Naive thymus-derived CD4-positive, alpha-beta T cell (primary cell): Measurements from ENCODE around the gene ETFRF1. TPM values are rescaled to one million over a fixed set of nuclear protein-coding genes. Genes with fewer than 3 reads are reported as not detected.

Experiments
- ATAC-seq: fragments of 150-1000 bp; cut with Tn5 transposase; 2 replicates; pipeline ENCODE4 v1.10.0; 2021; ENCODE audit warnings: mild to moderate bottlenecking, moderate library complexity
- CTCF ChIA-PET: fragments of 350-600 bp; sonication (Branson Sonifier 250); formaldehyde crosslinking; loops from one replicate; lab custom pipeline; 2021; ENCODE audit warnings: antibody characterized with exemption; lab: Charles Lee
- POLR2A ChIA-PET: fragments of 350-600 bp; sonication (Branson Sonifier 250); formaldehyde crosslinking; loops from one replicate; lab custom pipeline; 2021; ENCODE audit warnings: antibody characterized with exemption, inconsistent platforms; lab: Charles Lee
- DNase-seq, 9 donors: peaks; one replicate each; pipeline versions ENCODE4 v3.0.0 to v3.0.0-alpha.2; 2020 to 2022; ENCODE audit warnings: mixed read lengths in 1 of 9
- H3K27ac ChIP-seq: one replicate; pipeline ENCODE4 v1.7.0; 2013; ENCODE audit warnings: mild to moderate bottlenecking, low read depth, low read length, moderate library complexity
- H3K27me3 ChIP-seq, 2 donors: one replicate each; pipeline ENCODE4 v1.7.0; 2013; ENCODE audit warnings: low read length in 2 of 2, mild to moderate bottlenecking in 2 of 2, moderate library complexity in 2 of 2; ENCODE audit not compliant: control insufficient read depth in 2 of 2, insufficient read depth in 2 of 2
- H3K36me3 ChIP-seq, 3 experiments: 1 replicate in 2 of 3; 2 replicates in 1 of 3; pipeline ENCODE4 v1.7.0; 2013; ENCODE audit warnings: low read length in 3 of 3, mild to moderate bottlenecking in 3 of 3, moderate library complexity in 1 of 3; ENCODE audit not compliant: insufficient read depth in 3 of 3, control insufficient read depth in 2 of 3
- H3K4me1 ChIP-seq, 2 donors: one replicate each; pipeline ENCODE4 v1.7.0; 2013; ENCODE audit warnings: low read length in 2 of 2, mild to moderate bottlenecking in 2 of 2, moderate library complexity in 1 of 2; ENCODE audit not compliant: control insufficient read depth in 2 of 2, insufficient read depth in 2 of 2
- H3K4me3 ChIP-seq: 2 replicates; pipeline ENCODE4 v1.7.0; 2013; ENCODE audit warnings: mild to moderate bottlenecking, low read length
- H3K9me3 ChIP-seq, 3 experiments: 1 replicate in 2 of 3; 2 replicates in 1 of 3; pipeline ENCODE4 v1.7.0; 2013; ENCODE audit warnings: low read length in 3 of 3; ENCODE audit not compliant: control insufficient read depth in 2 of 3
- H3K27ac Mint-ChIP-seq, 9 donors: one replicate each; pipeline ENCODE4 v1.8.0; 2020 to 2022; ENCODE audit warnings: mixed read lengths in 9 of 9, mild to moderate bottlenecking in 8 of 9, moderate library complexity in 5 of 9, inconsistent platforms in 2 of 9
- H3K27me3 Mint-ChIP-seq, 5 donors: one replicate each; pipeline ENCODE4 v1.8.0; 2021 to 2022; ENCODE audit warnings: mixed read lengths in 5 of 5, mild to moderate bottlenecking in 1 of 5
- H3K36me3 Mint-ChIP-seq, 5 donors: one replicate each; pipeline ENCODE4 v1.8.0; 2020 to 2022; ENCODE audit warnings: mixed read lengths in 5 of 5, mild to moderate bottlenecking in 3 of 5, inconsistent platforms in 1 of 5
- H3K4me1 Mint-ChIP-seq, 7 donors: one replicate each; pipeline ENCODE4 v1.8.0; 2020 to 2022; ENCODE audit warnings: mixed read lengths in 7 of 7, mild to moderate bottlenecking in 3 of 7, inconsistent platforms in 1 of 7
- H3K4me3 Mint-ChIP-seq, 10 donors: one replicate each; pipeline ENCODE4 v1.8.0; 2020 to 2022; ENCODE audit warnings: mild to moderate bottlenecking in 10 of 10, mixed read lengths in 10 of 10, moderate library complexity in 6 of 10, inconsistent platforms in 2 of 10
- H3K9me3 Mint-ChIP-seq, 11 donors: one replicate each; pipeline ENCODE4 v1.8.0; 2020 to 2022; ENCODE audit warnings: mixed read lengths in 11 of 11, mild to moderate bottlenecking in 4 of 11, inconsistent platforms in 1 of 11, moderate library complexity in 1 of 11
- intact Hi-C, 2 donors: fragments of 100-400 bp; cut with micrococcal nuclease; formaldehyde crosslinking; loops; one replicate each; pipeline ENCODE4 v1.15.1; 2023
- polyA plus RNA-seq, 2 donors: library from polyadenylated mRNA; unstranded; fragments of 300-500 nt; fragmentation: Illumina TruSeq; gene quantifications; one replicate each; pipeline ENCODE4 v1.2.3, GENCODE V29; 2021
- total RNA-seq, 6 experiments: library from RNA in 5 of 6; stranded (reverse) in 5 of 6; gene quantifications; 1 replicate in 5 of 6; 2 replicates in 1 of 6; pipeline ENCODE4 v1.2.3 and lab custom pipeline; 2021 to 2026

ETFRF1 gene
- total and polyA plus RNA-seq, 7 experiments from 2014 or later: 12.9 to 80.4 (median 34.4) TPM

GRCh38 chr12:25251769-25252168 lies 56.7 kb downstream of the ETFRF1 start:
- Mint-ChIP-seq H3K4me1 (peaks cover 15 to 46% (median 41%) of the 10 kb centered on the region in 7 donors), H3K27me3 (peaks cover 0 to 22% (median 0%) of the 10 kb centered on the region in 5 donors), H3K36me3 (peaks cover 0 to 11% (median 6%) of the 10 kb centered on the region in 5 donors), H3K4me3 (peak overlapping the region; percentile 78 to 97 (median 92)), H3K27ac (peak overlapping the region; percentile 50 to 92 (median 87)), H3K9me3 (peaks cover 0 to 3% (median 0%) of the 10 kb centered on the region in 11 donors)
- no peaks in the 10 kb centered on the region for H3K9me3 ChIP-seq
- H3K36me3 ChIP-seq: peaks cover 0 to 3% (median 0%) of the 10 kb centered on the region in 3 experiments
- no peak for DNase-seq
- CTCF ChIA-PET: interaction anchor here (1.2 to 1.8 kb wide), 3 partner anchors 11 to 125 kb away, joined by 3 to 10 read pairs (median 6); no protein-coding TSS in a partner anchor
- no peak for ATAC-seq
- H3K27ac ChIP-seq: peak overlapping the region; percentile 91
- POLR2A ChIA-PET: interaction anchor here (0.8 to 3.7 kb wide), 10 partner anchors 10 to 125 kb away, joined by 3 to 52 read pairs (median 7); no protein-coding TSS in a partner anchor
- H3K4me1 ChIP-seq: peaks cover 0 to 5% of the 10 kb centered on the region in 2 donors
- H3K27me3 ChIP-seq: no peaks in the 10 kb centered on the region
- H3K4me3 ChIP-seq: peak overlapping the region; percentile 56
- intact Hi-C loops: loop anchor here (2.0 to 10.0 kb wide), 5 partner anchors 17 to 343 kb away; a partner anchor contains a TSS

GRCh38 chr12:25252946-25253345 lies 57.9 kb downstream of the ETFRF1 start:
- Histone ChIP-seq H3K36me3 (peaks cover 0 to 3% (median 0%) of the 10 kb centered on the region in 3 experiments), H3K9me3 (no peaks in the 10 kb centered on the region), H3K4me1 (peaks cover 0 to 5% of the 10 kb centered on the region in 2 donors), H3K4me3 (no peak overlapping the region), H3K27ac (no peak overlapping the region), H3K27me3 (no peaks in the 10 kb centered on the region)
- intact Hi-C loops: loop anchor here in 1 of 2 donors (10.0 kb wide), 1 partner anchor 342 kb away; no protein-coding TSS in a partner anchor
- peak overlapping the region in 6 of 10 donors; percentile 4 to 84 (median 15) for H3K4me3 Mint-ChIP-seq
- H3K27me3 Mint-ChIP-seq: peaks cover 0 to 25% (median 0%) of the 10 kb centered on the region in 5 donors
- peaks cover 9 to 38% (median 32%) of the 10 kb centered on the region in 7 donors for H3K4me1 Mint-ChIP-seq
- ATAC-seq (no peak), DNase-seq (no peak)
- POLR2A ChIA-PET: interaction anchor here (0.6 to 3.7 kb wide), 5 partner anchors 14 to 200 kb away, joined by 3 to 52 read pairs (median 4); a partner anchor contains a TSS
- CTCF ChIA-PET: no interaction called here
- peak overlapping the region in 7 of 9 donors; percentile 45 to 92 (median 84) for H3K27ac Mint-ChIP-seq
- peaks cover 0 to 3% (median 0%) of the 10 kb centered on the region in 11 donors for H3K9me3 Mint-ChIP-seq
- H3K36me3 Mint-ChIP-seq: peaks cover 0 to 5% (median 0%) of the 10 kb centered on the region in 5 donors

GRCh38 chr12:25253371-25254068 lies 58.5 kb downstream of the ETFRF1 start:
- H3K4me3 Mint-ChIP-seq: peak overlapping the region in 4 of 10 donors; percentile 0 to 16 (median 10)
- DNase-seq: no peak
- CTCF ChIA-PET: no interaction called here

GRCh38 chr12:25254271-25254880 lies 59.3 kb downstream of the ETFRF1 start:
- peaks cover 0 to 5% of the 10 kb centered on the region in 2 donors for H3K4me1 ChIP-seq
- Mint-ChIP-seq H3K4me1 (peaks cover 3 to 28% (median 26%) of the 10 kb centered on the region in 7 donors), H3K27me3 (peaks cover 0 to 25% (median 0%) of the 10 kb centered on the region in 5 donors), H3K4me3 (no peak overlapping the region), H3K27ac (peak overlapping the region in 2 of 9 donors; percentile 3 to 92), H3K36me3 (peaks cover 0 to 5% (median 0%) of the 10 kb centered on the region in 5 donors), H3K9me3 (peaks cover 0 to 3% (median 0%) of the 10 kb centered on the region in 11 donors)
- DNase-seq (no peak), ATAC-seq (no peak)
- H3K9me3 ChIP-seq: no peaks in the 10 kb centered on the region
- no peak overlapping the region for H3K27ac ChIP-seq
- no peak overlapping the region for H3K4me3 ChIP-seq
- H3K36me3 ChIP-seq: peaks cover 0 to 3% (median 0%) of the 10 kb centered on the region in 3 experiments
- ChIA-PET POLR2A (interaction anchor here (0.8 to 1.2 kb wide), 4 partner anchors 13 to 123 kb away, joined by 3 to 4 read pairs (median 3); partner anchors contain the start of genes DNAI7 and ETFRF1), CTCF (interaction anchor here (1.5 kb wide), 1 partner anchor 13 kb away, joined by 3 read pairs; no protein-coding TSS in a partner anchor)
- H3K27me3 ChIP-seq: no peaks in the 10 kb centered on the region
- intact Hi-C loops: loop anchor here in 1 of 2 donors (10.0 kb wide), 1 partner anchor 340 kb away; no protein-coding TSS in a partner anchor

More at GRCh38 chr12:25253371-25254068, 58.5 kb downstream of the ETFRF1 start:
- Histone ChIP-seq H3K9me3 (no peaks in the 10 kb centered on the region), H3K4me3 (no peak overlapping the region), H3K36me3 (peaks cover 0 to 3% (median 0%) of the 10 kb centered on the region in 3 experiments), H3K27ac (no peak overlapping the region), H3K27me3 (no peaks in the 10 kb centered on the region), H3K4me1 (peaks cover 0 to 5% of the 10 kb centered on the region in 2 donors)
- Mint-ChIP-seq H3K9me3 (peaks cover 0 to 3% (median 0%) of the 10 kb centered on the region in 11 donors), H3K4me1 (peaks cover 5 to 35% (median 29%) of the 10 kb centered on the region in 7 donors), H3K27ac (peak overlapping the region in 7 of 9 donors; percentile 9 to 92 (median 59)), H3K36me3 (peaks cover 0 to 5% (median 0%) of the 10 kb centered on the region in 5 donors), H3K27me3 (peaks cover 0 to 25% (median 0%) of the 10 kb centered on the region in 5 donors)
- intact Hi-C loops: loop anchor here in 1 of 2 donors (10.0 kb wide), 1 partner anchor 341 kb away; no protein-coding TSS in a partner anchor
- no peak for ATAC-seq
- POLR2A ChIA-PET: interaction anchor here (0.6 to 3.7 kb wide), 4 partner anchors 12 to 124 kb away, joined by 3 to 52 read pairs (median 3); no protein-coding TSS in a partner anchor

Other genes with a start within 250 kb of the ETFRF1 start
- 10 to 100 TPM in 1 of 5 experiments, 1 to 10 TPM in 3, under 1 TPM in 1; 0.70 to 29.3 (median 1.9) TPM for gene BCAT1, start 246.1 kb upstream of the ETFRF1 start, total RNA-seq
- under 1 TPM; 0.71 to 0.96 TPM for gene BCAT1, start 246.1 kb upstream of the ETFRF1 start, polyA plus RNA-seq
- gene DNAI7, start 77 bp upstream of the ETFRF1 start, total RNA-seq: under 1 TPM in 4 of 5 experiments, not detected in 1; 0.34 to 0.72 (median 0.50) TPM
- under 1 TPM in 1 of 2 donors, not detected in 1; 0.48 TPM for gene DNAI7, start 77 bp upstream of the ETFRF1 start, polyA plus RNA-seq
- 10 to 100 TPM; 33.1 to 39.9 (median 35.7) TPM for gene KRAS, start 55.7 kb downstream of the ETFRF1 start, total RNA-seq
- 10 to 100 TPM; 31.5 to 66.0 TPM for gene KRAS, start 55.7 kb downstream of the ETFRF1 start, polyA plus RNA-seq